Stimulated activated naive CD8-positive, alpha-beta T cell treated with anti-CD3 and anti-CD28 coated beads, Interleukin-15, amount 100 ng/mL, for 72 hours (primary cell): ENCODE measurements around the gene SHOC2.

Experiments
- ATAC-seq: fragments of 150-1000 bp; cut with Tn5 transposase; 2 replicates; pipeline ENCODE4 v1.10.0; 2021; ENCODE audit warnings: mild to moderate bottlenecking, moderate library complexity
- DNase-seq, 2 donors: peaks; one replicate each; pipeline ENCODE4 v3.0.0; 2021 to 2022
- H3K27ac Mint-ChIP-seq, 2 donors: one replicate each; pipeline ENCODE4 v1.8.0; 2022; ENCODE audit warnings: mild to moderate bottlenecking in 2 of 2, mixed read lengths in 2 of 2, moderate library complexity in 2 of 2
- H3K27me3 Mint-ChIP-seq: one replicate; pipeline ENCODE4 v1.8.0; 2022; ENCODE audit warnings: mixed read lengths
- H3K4me1 Mint-ChIP-seq: one replicate; pipeline ENCODE4 v1.8.0; 2022; ENCODE audit warnings: mild to moderate bottlenecking, mixed read lengths
- H3K4me3 Mint-ChIP-seq, 2 donors: one replicate each; pipeline ENCODE4 v1.8.0; 2022; ENCODE audit warnings: mild to moderate bottlenecking in 2 of 2, mixed read lengths in 2 of 2, moderate library complexity in 1 of 2
- H3K9me3 Mint-ChIP-seq, 2 donors: one replicate each; pipeline ENCODE4 v1.8.0; 2022; ENCODE audit warnings: mixed read lengths in 2 of 2

Gene SHOC2

GRCh38 chr10:110979611-110980010, 60.2 kb downstream of the SHOC2 start:
- no peak for DNase-seq
- Mint-ChIP-seq H3K4me3 (no peak overlapping the region), H3K27ac (no peak overlapping the region), H3K27me3 (no peaks in the 10 kb centered on the region), H3K4me1 (peaks cover 56% of the 10 kb centered on the region), H3K9me3 (peaks cover 0 to 10% of the 10 kb centered on the region in 2 donors)
- ATAC-seq: no peak

DNA sequence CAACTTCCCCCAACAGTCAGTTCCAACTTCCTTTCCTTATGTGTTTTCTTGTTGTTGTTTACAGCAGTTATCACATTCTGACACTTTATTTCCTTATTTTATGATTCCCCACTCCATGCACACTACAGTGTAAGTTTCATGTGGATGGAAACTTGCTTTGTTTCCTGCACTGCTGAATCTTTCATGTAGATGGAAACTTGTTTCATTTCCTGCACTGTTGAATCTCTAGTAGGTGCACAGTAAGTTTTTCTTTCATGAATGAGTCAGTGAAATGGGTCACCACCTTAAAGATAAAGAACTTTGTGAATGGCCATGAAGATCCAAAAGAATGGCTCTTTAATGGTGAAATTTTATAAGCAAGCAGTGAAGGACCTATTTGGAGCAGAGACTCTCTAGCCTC, 61.4 kb downstream of the SHOC2 start:
- peaks cover 57% of the 10 kb centered on the region for H3K4me1 Mint-ChIP-seq
- no peak overlapping the region for H3K27ac Mint-ChIP-seq
- H3K4me3 Mint-ChIP-seq: peak overlapping the region in 1 of 2 donors; percentile 18

DNA sequence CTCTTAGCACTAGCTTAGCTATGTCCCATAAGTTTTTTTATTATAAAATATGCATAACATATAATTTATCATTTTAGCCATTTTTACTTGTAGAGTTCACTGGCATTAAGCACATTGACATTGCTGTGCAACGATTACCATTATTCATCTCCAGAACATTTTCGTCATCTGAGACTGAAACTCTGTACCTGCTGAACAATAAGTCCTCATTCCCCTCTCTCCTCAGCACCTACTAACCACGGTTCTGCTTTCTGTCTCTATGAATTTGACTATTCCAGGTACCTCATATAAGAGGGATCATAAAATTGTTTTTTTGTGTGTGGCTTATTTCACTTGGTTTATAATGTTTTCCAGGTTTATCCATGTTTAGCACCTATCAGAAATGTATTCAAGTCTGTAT, 64.1 kb downstream of the SHOC2 start:
- Mint-ChIP-seq H3K4me3 (peak overlapping the region in 1 of 2 donors; percentile 2), H3K27ac (no peak overlapping the region), H3K4me1 (peaks cover 43% of the 10 kb centered on the region), H3K9me3 (peaks cover 0 to 10% of the 10 kb centered on the region in 2 donors), H3K27me3 (no peaks in the 10 kb centered on the region)
- DNase-seq (no peak), ATAC-seq (peak; percentile 73)

More for the DNA sequence above, 61.4 kb downstream of the SHOC2 start:
- Mint-ChIP-seq H3K27me3 (no peaks in the 10 kb centered on the region), H3K9me3 (peaks cover 0 to 10% of the 10 kb centered on the region in 2 donors)
- ATAC-seq: peak; percentile 52
- no peak for DNase-seq

DNA sequence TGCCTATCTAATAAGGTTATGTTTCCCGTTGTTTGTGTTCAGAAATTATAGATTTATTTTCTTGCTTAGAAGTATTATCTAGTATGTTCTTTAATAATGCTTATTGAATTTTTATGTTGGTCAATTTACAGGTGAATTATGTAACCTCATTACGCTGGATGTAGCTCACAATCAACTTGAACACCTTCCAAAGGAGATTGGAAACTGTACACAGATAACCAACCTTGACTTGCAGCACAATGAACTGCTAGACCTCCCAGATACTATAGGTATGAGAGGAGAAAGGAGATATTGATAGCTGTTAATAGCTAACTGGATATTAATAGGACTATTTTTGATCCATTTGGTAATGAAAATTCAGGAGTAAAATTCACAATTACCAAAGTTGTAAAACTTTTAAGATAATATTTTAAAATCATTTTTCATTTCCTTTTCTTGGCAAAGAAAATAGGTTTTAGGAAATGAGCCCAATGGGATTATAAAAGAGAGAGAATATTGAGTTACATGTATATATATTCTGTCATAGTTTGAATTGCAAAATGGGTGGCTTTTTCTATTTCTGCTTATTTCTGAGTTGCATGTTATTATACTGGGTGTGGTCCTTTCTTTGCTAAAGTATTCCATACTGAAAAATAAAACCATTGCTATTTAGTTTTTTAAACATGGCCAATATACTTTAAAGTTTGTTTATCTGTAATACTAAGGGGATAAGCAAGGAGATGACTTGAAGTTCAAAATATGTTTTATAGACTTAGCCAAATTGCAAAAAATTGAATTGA, 66.3 kb downstream of the SHOC2 start:
- no peak for DNase-seq
- H3K9me3 Mint-ChIP-seq: peaks cover 0 to 2% of the 10 kb centered on the region in 2 donors
- H3K4me1 Mint-ChIP-seq: peaks cover 33% of the 10 kb centered on the region
- no peak for ATAC-seq
- no peaks in the 10 kb centered on the region for H3K27me3 Mint-ChIP-seq
- H3K27ac Mint-ChIP-seq: no peak overlapping the region
- H3K4me3 Mint-ChIP-seq: no peak overlapping the region

DNA sequence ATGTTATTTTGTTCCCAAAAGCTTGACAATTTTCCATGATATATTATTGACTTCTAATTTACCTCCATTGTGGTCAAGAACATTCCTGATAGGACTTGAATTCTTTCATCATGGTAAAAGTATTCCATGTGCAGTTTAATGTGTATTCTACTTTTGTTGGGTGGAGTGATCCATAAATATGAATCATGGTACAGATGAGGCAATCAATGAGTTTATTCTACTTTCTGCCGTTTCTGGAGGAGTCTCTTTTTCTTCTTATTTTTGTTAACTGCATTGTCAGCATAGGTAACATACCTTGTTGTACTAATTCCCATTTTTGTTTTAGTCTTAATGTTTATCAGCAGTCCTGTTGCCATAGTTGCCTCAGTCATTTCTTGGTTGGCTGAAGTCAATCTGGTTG, 69.6 kb downstream of the SHOC2 start:
- no peak overlapping the region for H3K4me3 Mint-ChIP-seq
- peaks cover 49% of the 10 kb centered on the region for H3K4me1 Mint-ChIP-seq
- H3K27ac Mint-ChIP-seq: no peak overlapping the region
- ATAC-seq (no peak), DNase-seq (no peak)
- no peaks in the 10 kb centered on the region for H3K9me3 Mint-ChIP-seq
- no peaks in the 10 kb centered on the region for H3K27me3 Mint-ChIP-seq

GRCh38 chr10:110992006-110992800, 72.8 kb downstream of the SHOC2 start:
- Mint-ChIP-seq H3K27me3 (no peaks in the 10 kb centered on the region), H3K4me3 (peak overlapping the region; percentile 70 to 76), H3K27ac (peak overlapping the region in 1 of 2 donors; percentile 92), H3K4me1 (peaks cover 55% of the 10 kb centered on the region), H3K9me3 (no peaks in the 10 kb centered on the region)
- DNase-seq: no peak
- ATAC-seq: no peak

GRCh38 chr10:110993024-110993693, 73.8 kb downstream of the SHOC2 start:
- Mint-ChIP-seq H3K27ac (peak overlapping the region in 1 of 2 donors; percentile 57), H3K4me1 (peaks cover 55% of the 10 kb centered on the region)

DNA sequence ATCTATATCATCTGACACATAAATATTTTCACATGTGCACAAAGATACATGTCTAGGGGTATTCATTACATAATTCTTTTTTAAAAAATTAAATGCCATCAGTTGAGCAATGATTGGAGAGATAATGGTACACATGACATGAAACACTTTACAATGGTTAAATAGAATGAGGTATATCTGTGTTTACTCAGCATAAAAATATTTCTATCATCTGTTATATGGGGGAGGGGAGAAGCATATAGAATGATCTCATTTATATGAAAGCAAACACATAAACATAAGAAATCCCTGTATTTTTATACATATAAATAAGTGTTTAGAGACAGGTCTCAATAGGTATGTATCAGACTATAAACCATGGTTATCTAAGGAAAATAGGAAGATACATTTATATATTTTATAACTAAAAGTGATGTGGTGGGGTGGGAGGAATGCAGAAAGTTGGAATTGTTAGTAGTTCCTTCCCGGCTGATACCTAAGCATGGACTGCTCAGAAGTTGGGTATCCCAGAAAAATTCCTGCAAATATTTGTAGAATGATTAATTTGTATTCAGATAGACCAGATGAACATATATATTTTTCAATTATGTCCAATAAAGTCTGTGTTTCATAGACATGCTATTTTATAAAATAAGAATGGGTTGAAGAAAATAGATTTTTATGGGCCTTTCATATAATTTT, 75.1 kb downstream of the SHOC2 start:
- H3K4me1 Mint-ChIP-seq: peaks cover 55% of the 10 kb centered on the region
- H3K9me3 Mint-ChIP-seq: no peaks in the 10 kb centered on the region
- DNase-seq: no peak
- H3K27ac Mint-ChIP-seq: no peak overlapping the region
- H3K27me3 Mint-ChIP-seq: no peaks in the 10 kb centered on the region
- ATAC-seq: no peak
- no peak overlapping the region for H3K4me3 Mint-ChIP-seq

More at GRCh38 chr10:110993024-110993693, 73.8 kb downstream of the SHOC2 start:
- no peaks in the 10 kb centered on the region for H3K27me3 Mint-ChIP-seq
- H3K9me3 Mint-ChIP-seq: no peaks in the 10 kb centered on the region
- peak overlapping the region; percentile 70 to 76 for H3K4me3 Mint-ChIP-seq
- peak; percentile 100 for ATAC-seq
- peak; percentile 27 to 45 for DNase-seq

- Mint-ChIP-seq H3K4me3 (no peak overlapping the region), H3K27ac (no peak overlapping the region), H3K27me3 (no peaks in the 10 kb centered on the region), H3K9me3 (no peaks in the 10 kb centered on the region), H3K4me1 (peaks cover 48% of the 10 kb centered on the region)
- DNase-seq: no peak
- no peak for ATAC-seq
Measured at GRCh38 chr10:110995301-110995700, 75.9 kb downstream of the SHOC2 start.

- H3K27ac Mint-ChIP-seq: no peak overlapping the region
Measured at GRCh38 chr10:110996256-110996655, 76.9 kb downstream of the SHOC2 start.

DNA sequence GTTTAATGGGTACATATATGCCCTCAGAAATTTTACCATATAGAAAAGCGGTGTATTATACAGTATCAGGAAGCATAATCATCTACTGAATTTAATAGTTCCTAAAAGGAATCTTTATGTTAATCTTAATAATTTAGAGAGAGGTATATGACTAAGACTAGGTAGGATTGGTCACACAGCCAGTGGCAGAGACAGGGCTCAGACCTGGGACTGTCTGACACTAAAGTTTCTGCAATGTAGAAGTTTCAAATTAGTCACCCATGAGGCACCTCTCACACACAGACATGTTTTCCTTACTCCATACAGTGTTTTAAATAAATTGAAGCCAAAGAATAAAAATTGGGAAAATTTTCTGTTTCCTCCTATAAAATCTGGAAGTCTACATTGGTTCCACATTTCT, 84.6 kb downstream of the SHOC2 start:
- no peak overlapping the region for H3K27ac Mint-ChIP-seq
- H3K4me3 Mint-ChIP-seq: no peak overlapping the region
- ATAC-seq: peak; percentile 61
- H3K27me3 Mint-ChIP-seq: no peaks in the 10 kb centered on the region
- DNase-seq: no peak
- no peaks in the 10 kb centered on the region for H3K4me1 Mint-ChIP-seq
- no peaks in the 10 kb centered on the region for H3K9me3 Mint-ChIP-seq

More at GRCh38 chr10:110996256-110996655, 76.9 kb downstream of the SHOC2 start:
- no peak overlapping the region for H3K4me3 Mint-ChIP-seq
- no peaks in the 10 kb centered on the region for H3K9me3 Mint-ChIP-seq
- DNase-seq (no peak), ATAC-seq (no peak)
- peaks cover 40% of the 10 kb centered on the region for H3K4me1 Mint-ChIP-seq
- no peaks in the 10 kb centered on the region for H3K27me3 Mint-ChIP-seq

DNA sequence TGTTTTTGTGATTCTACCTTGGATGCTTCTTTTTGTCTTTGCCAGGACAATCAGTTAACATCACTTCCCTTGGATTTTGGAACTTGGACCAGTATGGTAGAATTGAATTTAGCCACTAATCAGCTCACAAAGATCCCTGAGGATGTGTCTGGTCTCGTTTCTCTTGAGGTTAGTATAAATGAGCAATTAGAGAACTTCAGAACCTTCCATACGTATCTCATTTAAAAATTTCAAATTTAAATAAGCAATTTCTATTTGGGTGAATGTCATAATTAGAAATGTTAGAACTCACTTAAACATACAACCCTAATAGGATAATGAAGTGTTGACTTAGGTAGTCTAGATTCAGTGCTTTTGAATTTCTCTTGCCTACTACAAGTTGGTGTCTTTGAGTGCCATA, 88.1 kb downstream of the SHOC2 start:
- Mint-ChIP-seq H3K9me3 (no peaks in the 10 kb centered on the region), H3K4me1 (no peaks in the 10 kb centered on the region), H3K27ac (no peak overlapping the region), H3K27me3 (no peaks in the 10 kb centered on the region), H3K4me3 (no peak overlapping the region)
- DNase-seq (no peak), ATAC-seq (no peak)

- no peak for DNase-seq
- no peak overlapping the region for H3K27ac Mint-ChIP-seq
- H3K27me3 Mint-ChIP-seq: no peaks in the 10 kb centered on the region
Measured at GRCh38 chr10:111015181-111015580, 95.8 kb downstream of the SHOC2 start.

GRCh38 chr10:111017098-111017497, 97.7 kb downstream of the SHOC2 start:
- Mint-ChIP-seq H3K4me1 (no peaks in the 10 kb centered on the region), H3K9me3 (peaks cover 2 to 8% of the 10 kb centered on the region in 2 donors), H3K27me3 (no peaks in the 10 kb centered on the region), H3K4me3 (no peak overlapping the region), H3K27ac (no peak overlapping the region)
- DNase-seq: no peak
- no peak for ATAC-seq

More at GRCh38 chr10:111015181-111015580, 95.8 kb downstream of the SHOC2 start:
- Mint-ChIP-seq H3K4me1 (no peaks in the 10 kb centered on the region), H3K4me3 (no peak overlapping the region), H3K9me3 (no peaks in the 10 kb centered on the region)
- no peak for ATAC-seq

- H3K27ac Mint-ChIP-seq: no peak overlapping the region
- no peak overlapping the region for H3K4me3 Mint-ChIP-seq
- H3K4me1 Mint-ChIP-seq: no peaks in the 10 kb centered on the region
- peaks cover 9 to 13% of the 10 kb centered on the region in 2 donors for H3K9me3 Mint-ChIP-seq
- H3K27me3 Mint-ChIP-seq: no peaks in the 10 kb centered on the region
- DNase-seq (no peak), ATAC-seq (no peak)
Measured at GRCh38 chr10:111018021-111018420, 98.6 kb downstream of the SHOC2 start.
